Measurements from ENCODE around the gene FANCD2OS. TPM values are rescaled to one million over a fixed set of nuclear protein-coding genes. Genes with fewer than 3 reads are reported as not detected.

Gene FANCD2OS
- total RNA-seq, 1 donor from 2014 or later = not detected

- Histone ChIP-seq H3K36me3 (peaks cover 79% of the 10 kb centered on the region), H3K27ac (no peak overlapping the region), H3K27me3 (ENCODE audit: low read depth) (no peaks in the 10 kb centered on the region), H3K9me3 (no peaks in the 10 kb centered on the region), H3K4me1 (peaks cover 7% of the 10 kb centered on the region), H3K4me3 (no peak overlapping the region)
- TF ChIP-seq CTCF (IDR thresholded peaks at IDR 0.05) = no peak
- no peak for DNase-seq
- intact Hi-C loops (cut with DNase I) = no loop called here
- no peak for ATAC-seq
Observed at GRCh38 chr3:10150987-10151386, 42.9 kb upstream of the FANCD2OS start.

DNA sequence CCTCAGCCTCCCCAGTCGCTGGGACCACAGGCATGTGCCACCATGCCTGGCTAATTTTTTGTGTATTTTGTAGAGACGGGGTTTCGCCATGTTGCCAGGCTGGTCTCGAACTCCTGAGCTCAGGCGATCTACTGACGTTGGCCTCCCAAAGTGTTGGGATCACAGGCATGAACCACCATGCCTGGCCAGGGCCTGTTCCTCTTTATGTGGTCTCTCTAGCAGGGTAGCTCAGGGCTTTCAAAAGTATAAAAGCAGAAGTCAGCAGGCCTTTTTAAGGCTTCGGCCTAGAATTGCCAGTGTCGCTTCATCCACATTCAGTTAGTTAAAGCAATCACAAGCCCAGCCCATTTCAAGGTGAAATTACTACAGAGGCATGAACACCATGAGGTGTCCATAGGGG is 41.2 kb upstream of the FANCD2OS start:
- Histone ChIP-seq H3K4me1 (peaks cover 25% of the 10 kb centered on the region), H3K9me3 (no peaks in the 10 kb centered on the region), H3K4me3 (no peak overlapping the region), H3K27me3 (ENCODE audit: low read depth) (no peaks in the 10 kb centered on the region), H3K27ac (no peak overlapping the region), H3K36me3 (peaks cover 77% of the 10 kb centered on the region)
- intact Hi-C loops (cut with DNase I) = no loop called here
- no peak for TF ChIP-seq CTCF (IDR thresholded peaks at IDR 0.05)
- no peak for DNase-seq
- peak in 1 of 2 donors; percentile 72 for ATAC-seq

- no peak for TF ChIP-seq CTCF (IDR thresholded peaks at IDR 0.05)
- no peak for ATAC-seq
- Histone ChIP-seq H3K9me3 (no peaks in the 10 kb centered on the region), H3K27ac (no peak overlapping the region), H3K4me1 (peaks cover 43% of the 10 kb centered on the region), H3K4me3 (no peak overlapping the region), H3K27me3 (ENCODE audit: low read depth) (no peaks in the 10 kb centered on the region), H3K36me3 (peaks cover 49% of the 10 kb centered on the region)
- no peak for DNase-seq
- intact Hi-C loops (cut with DNase I) = no loop called here
Observed at GRCh38 chr3:10145685-10146084, 37.6 kb upstream of the FANCD2OS start.

- Histone ChIP-seq H3K9me3 (no peaks in the 10 kb centered on the region), H3K27me3 (ENCODE audit: low read depth) (no peaks in the 10 kb centered on the region), H3K4me3 (peak overlapping the region; percentile 77), H3K4me1 (peaks cover 43% of the 10 kb centered on the region), H3K27ac (no peak overlapping the region), H3K36me3 (peaks cover 28% of the 10 kb centered on the region)
- no peak for ATAC-seq
- intact Hi-C loops (cut with DNase I) = no loop called here
- no peak for TF ChIP-seq CTCF (IDR thresholded peaks at IDR 0.05)
- DNase-seq = no peak
Observed at GRCh38 chr3:10142707-10143560, 34.9 kb upstream of the FANCD2OS start.

- intact Hi-C loops (cut with DNase I) = no loop called here
- ATAC-seq = no peak
- TF ChIP-seq CTCF (IDR thresholded peaks at IDR 0.05) = no peak
- peak overlapping the region; percentile 77 for H3K4me3 ChIP-seq
- H3K9me3 ChIP-seq = no peaks in the 10 kb centered on the region
- no peaks in the 10 kb centered on the region for H3K27me3 ChIP-seq (ENCODE audit: low read depth)
- peaks cover 10% of the 10 kb centered on the region for H3K36me3 ChIP-seq
- peaks cover 37% of the 10 kb centered on the region for H3K4me1 ChIP-seq
- peak overlapping the region; percentile 90 for H3K27ac ChIP-seq
- peak; percentile 52 for DNase-seq
Observed at GRCh38 chr3:10140996-10141546, 33.0 kb upstream of the FANCD2OS start.
